SK-N-SH (cell line): ENCODE data around the gene MACROH2A2. TPM values are rescaled to one million over a fixed set of nuclear protein-coding genes. Genes with fewer than 3 reads are reported as not detected.

ENCODE experiments used
- CTCF ChIA-PET: fragments of 300-600, 350-600 bp; formaldehyde crosslinking; extraction: SDS; loops from one replicate; lab custom pipeline; 2021; lab: Yijun Ruan, JAX
- POLR2A ChIA-PET: fragments of 350-600 bp; sonication (Branson Sonifier 250); formaldehyde crosslinking; extraction: SDS; loops from one replicate; lab custom pipeline; 2020; ENCODE audit warnings: antibody characterized with exemption, inconsistent platforms; lab: Yijun Ruan, JAX
- DNase-seq: peaks from one replicate; pipeline ENCODE4 v3.0.0; 2012
- H2AFZ ChIP-seq: fragments of 200-600 bp; sonication (generic); 2 replicates; pipeline ENCODE4 v1.8.1; 2016; ENCODE audit warnings: antibody characterized with exemption, mild to moderate bottlenecking, low read depth
- H3F3A ChIP-seq: fragments of 200-600 bp; sonication (generic); replicated peaks from 2 replicates; pipeline ENCODE3; 2016; ENCODE audit warnings: antibody characterized with exemption, mild to moderate bottlenecking; ENCODE audit not compliant: insufficient read depth
- H3K27ac ChIP-seq, 2 experiments: fragments of 200-500 bp in 1 of 2; fragments of 200-600 bp in 1 of 2; sonication (Bioruptor generic) in 1 of 2; sonication (generic), shearing (Covaris generic) in 1 of 2; 2 replicates each; pipeline versions ENCODE4 v1.5.1 to v1.6.1; 2014 to 2016; ENCODE audit warnings: low read depth in 2 of 2, inconsistent platforms in 1 of 2, low read length in 1 of 2, mild to moderate bottlenecking in 1 of 2, mixed read lengths in 1 of 2
- H3K27me3 ChIP-seq: fragments of 200-600 bp; sonication (generic), shearing (Covaris generic); 2 replicates; pipeline ENCODE4 v1.6.1; 2016; ENCODE audit warnings: mixed run types; ENCODE audit not compliant: insufficient read depth
- H3K36me3 ChIP-seq, 2 experiments: fragments of 200-500 bp in 1 of 2; fragments of 200-600 bp in 1 of 2; sonication (Bioruptor generic) in 1 of 2; sonication (generic) in 1 of 2; replicated peaks in 1 of 2; 2 replicates each; pipeline versions ENCODE3 to v1.5.1; 2014 to 2016; ENCODE audit warnings: low read length in 1 of 2, mild to moderate bottlenecking in 1 of 2; ENCODE audit not compliant: insufficient read depth in 2 of 2, control insufficient read depth in 1 of 2
- H3K4me1 ChIP-seq, 2 experiments: fragments of 200-500 bp in 1 of 2; fragments of 200-600 bp in 1 of 2; sonication (Bioruptor generic) in 1 of 2; sonication (generic), shearing (Covaris generic) in 1 of 2; 2 replicates each; pipeline versions ENCODE4 v1.5.1 to v1.6.1; 2014 to 2016; ENCODE audit warnings: low read depth in 1 of 2, low read length in 1 of 2, mixed run types in 1 of 2; ENCODE audit not compliant: insufficient read depth in 2 of 2, control insufficient read depth in 1 of 2
- H3K4me2 ChIP-seq: fragments of 200-600 bp; sonication (generic), shearing (Covaris generic); 2 replicates; pipeline ENCODE4 v1.6.1; 2017; ENCODE audit warnings: mixed run types
- H3K4me3 ChIP-seq, 2 experiments: fragments of 200-500 bp in 1 of 2; fragments of 200-600 bp in 1 of 2; sonication (Bioruptor generic) in 1 of 2; sonication (generic), shearing (Covaris generic) in 1 of 2; 2 replicates each; pipeline versions ENCODE4 v1.5.1 to v1.8.1; 2014 to 2016; ENCODE audit warnings: low read depth in 2 of 2, inconsistent platforms in 1 of 2, low read length in 1 of 2, mild to moderate bottlenecking in 1 of 2, mixed read lengths in 1 of 2, moderate library complexity in 1 of 2
- H3K79me2 ChIP-seq: fragments of 200-600 bp; sonication (generic); 2 replicates; pipeline ENCODE4 v1.8.1; 2017; ENCODE audit warnings: mild to moderate bottlenecking; ENCODE audit not compliant: insufficient read depth
- H3K9ac ChIP-seq: fragments of 200-600 bp; sonication (generic); 2 replicates; pipeline ENCODE4 v1.6.1; 2017; ENCODE audit warnings: mixed run types
- H3K9me2 ChIP-seq: fragments of 200-600 bp; sonication (generic); 2 replicates; pipeline ENCODE4 v1.6.1; 2017; ENCODE audit warnings: mixed run types
- H3K9me3 ChIP-seq: fragments of 200-600 bp; sonication (generic); 2 replicates; pipeline ENCODE4 v1.6.1; 2017; ENCODE audit warnings: mixed run types, mild to moderate bottlenecking, moderate library complexity
- H4K20me1 ChIP-seq: fragments of 200-600 bp; sonication (generic); 2 replicates; pipeline ENCODE4 v1.6.1; 2017; ENCODE audit warnings: mild to moderate bottlenecking, mixed run types; ENCODE audit not compliant: insufficient read depth
- CHD2 ChIP-seq: fragments of 150-350 bp; IDR thresholded peaks from 2 replicates; pipeline ENCODE4 v1.6.1; 2018; ENCODE audit warnings: low read length; ENCODE audit not compliant: partially characterized antibody
- ELF1 ChIP-seq: IDR thresholded peaks from 2 replicates; pipeline ENCODE4 v1.4.0; 2012
- EZH2phosphoT487 ChIP-seq: fragments of 200-600 bp; sonication (generic); IDR thresholded peaks from 2 replicates; pipeline ENCODE4 v1.6.1; 2017; ENCODE audit warnings: low read depth, mixed run types, mild to moderate bottlenecking, antibody characterized with exemption, moderate library complexity, borderline replicate concordance
- FOSL2 ChIP-seq: IDR thresholded peaks from 2 replicates; pipeline ENCODE4 v1.4.0; 2012; ENCODE audit warnings: low read depth, mild to moderate bottlenecking, moderate library complexity, borderline replicate concordance
- FOXJ3 ChIP-seq: sonication (generic); formaldehyde crosslinking; IDR thresholded peaks from 2 replicates; pipeline ENCODE4 v1.5.1; 2020; ENCODE audit warnings: mild to moderate bottlenecking, missing genetic modification reagents
- FOXM1 ChIP-seq: IDR thresholded peaks from 2 replicates; pipeline ENCODE4 v1.4.0; 2012; ENCODE audit warnings: low read depth, mild to moderate bottlenecking
- GABPA ChIP-seq: IDR thresholded peaks from 2 replicates; pipeline ENCODE4 v1.4.0; 2012; ENCODE audit warnings: low read depth, mild to moderate bottlenecking
- GATA2 ChIP-seq: sonication (generic); formaldehyde crosslinking; IDR thresholded peaks from 2 replicates; pipeline ENCODE4 v1.5.0; 2020; ENCODE audit warnings: mild to moderate bottlenecking, missing genetic modification reagents
- MXI1 ChIP-seq: IDR thresholded peaks from 2 replicates; pipeline ENCODE4 v1.6.1; 2012; ENCODE audit warnings: mild to moderate bottlenecking, low read depth, low read length, improper control_type of control experiment
- NFIC ChIP-seq: IDR thresholded peaks from 2 replicates; pipeline ENCODE4 v1.4.0; 2012; ENCODE audit warnings: borderline replicate concordance
- RCOR1 ChIP-seq: fragments of 150-350 bp; IDR thresholded peaks from 2 replicates; pipeline ENCODE4 v1.6.1; 2017; ENCODE audit warnings: antibody characterized with exemption, low read length
- TEAD4 ChIP-seq: IDR thresholded peaks from 2 replicates; pipeline ENCODE4 v1.4.0; 2012; ENCODE audit warnings: mild to moderate bottlenecking, borderline replicate concordance; ENCODE audit not compliant: insufficient read depth
- WGBS: methylation state at CpG from one replicate; pipeline ENCODE4 v1.1.6; 2017; ENCODE audit warnings: low lambda C conversion rate; 5-methylcytosine and 5-hydroxymethylcytosine counted together
- polyA plus RNA-seq, 3 experiments: library from polyadenylated mRNA; depleted of rRNA; stranded (reverse); fragments of >200 nt; gene quantifications; 2 replicates each; pipeline ENCODE4 v1.2.3, GENCODE V29; 2012
- TF ChIP-seq, protein P1 (sequence below): IDR thresholded peaks from 2 replicates; pipeline ENCODE4 v1.4.0; 2012; ENCODE audit warnings: low read depth, borderline replicate concordance
- TF ChIP-seq, protein P2 (sequence below): IDR thresholded peaks from 2 replicates; pipeline ENCODE4 v1.4.0; 2012; ENCODE audit warnings: low read depth
- TF ChIP-seq, protein P3 (sequence below): IDR thresholded peaks from 2 replicates; pipeline ENCODE4; 2012
- TF ChIP-seq, protein P4 (sequence below): IDR thresholded peaks from 2 replicates; pipeline ENCODE4 v1.6.1; 2012; ENCODE audit warnings: mild to moderate bottlenecking, low read depth, low read length, moderate library complexity
- TF ChIP-seq, protein P5 (sequence below): fragments of 200-600 bp; sonication (generic); IDR thresholded peaks from 2 replicates; pipeline ENCODE4 v1.6.1; 2017; ENCODE audit warnings: antibody characterized with exemption, mild to moderate bottlenecking, moderate library complexity

Gene MACROH2A2
- polyA plus RNA-seq, 1 of the 3 experiments (the other 2 are of a cell fraction), result 28.9 TPM

DNA sequence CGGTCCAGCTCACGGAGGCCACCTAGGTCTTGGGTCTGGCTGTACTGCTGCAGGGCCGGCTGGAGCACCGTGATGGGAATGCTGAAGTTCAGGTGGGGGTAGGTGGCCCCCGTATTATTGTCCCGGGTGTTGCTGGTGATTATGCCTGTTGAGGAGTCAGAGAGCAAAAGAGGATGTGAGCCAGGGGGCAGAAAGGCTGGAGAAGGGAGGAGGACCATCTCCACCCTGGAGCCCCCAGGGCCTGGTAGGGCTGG is 87.3 kb downstream of the MACROH2A2 start:
- Histone ChIP-seq H3K79me2 (peaks cover 18% of the 10 kb centered on the region; the same call in 1 of the 2 replicates), H2AFZ (no peak overlapping the region), H3K9ac (no peak overlapping the region), H4K20me1 (no peaks in the 10 kb centered on the region), H3K9me3 (no peaks in the 10 kb centered on the region), H3K4me1 (peaks cover 0 to 15% of the 10 kb centered on the region in 2 experiments; a peak in 1 of 4 replicates), H3F3A (peaks cover 4% of the 10 kb centered on the region), H3K9me2 (no peaks in the 10 kb centered on the region), H3K27me3 (no peaks in the 10 kb centered on the region), H3K36me3 (peaks cover 3 to 6% of the 10 kb centered on the region in 2 experiments), H3K4me2 (no peak overlapping the region), H3K4me3 (no peak overlapping the region), H3K27ac (no peak overlapping the region)
- TF ChIP-seq NFIC (no peak), RCOR1 (no peak), ELF1 (no peak), TEAD4 (no peak), GABPA (no peak), CHD2 (no peak), FOXM1 (no peak), FOSL2 (no peak), EZH2phosphoT487 (no peak), GATA2 (CRISPR knock-in tag) (no peak), FOXJ3 (CRISPR knock-in tag) (no peak), MXI1 (no peak)
- TF ChIP-seq, protein P1, sequence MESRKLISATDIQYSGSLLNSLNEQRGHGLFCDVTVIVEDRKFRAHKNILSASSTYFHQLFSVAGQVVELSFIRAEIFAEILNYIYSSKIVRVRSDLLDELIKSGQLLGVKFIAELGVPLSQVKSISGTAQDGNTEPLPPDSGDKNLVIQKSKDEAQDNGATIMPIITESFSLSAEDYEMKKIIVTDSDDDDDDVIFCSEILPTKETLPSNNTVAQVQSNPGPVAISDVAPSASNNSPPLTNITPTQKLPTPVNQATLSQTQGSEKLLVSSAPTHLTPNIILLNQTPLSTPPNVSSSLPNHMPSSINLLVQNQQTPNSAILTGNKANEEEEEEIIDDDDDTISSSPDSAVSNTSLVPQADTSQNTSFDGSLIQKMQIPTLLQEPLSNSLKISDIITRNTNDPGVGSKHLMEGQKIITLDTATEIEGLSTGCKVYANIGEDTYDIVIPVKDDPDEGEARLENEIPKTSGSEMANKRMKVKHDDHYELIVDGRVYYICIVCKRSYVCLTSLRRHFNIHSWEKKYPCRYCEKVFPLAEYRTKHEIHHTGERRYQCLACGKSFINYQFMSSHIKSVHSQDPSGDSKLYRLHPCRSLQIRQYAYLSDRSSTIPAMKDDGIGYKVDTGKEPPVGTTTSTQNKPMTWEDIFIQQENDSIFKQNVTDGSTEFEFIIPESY, result no peak
- TF ChIP-seq, protein P2, sequence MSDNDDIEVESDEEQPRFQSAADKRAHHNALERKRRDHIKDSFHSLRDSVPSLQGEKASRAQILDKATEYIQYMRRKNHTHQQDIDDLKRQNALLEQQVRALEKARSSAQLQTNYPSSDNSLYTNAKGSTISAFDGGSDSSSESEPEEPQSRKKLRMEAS, result no peak
- TF ChIP-seq, protein P3, sequence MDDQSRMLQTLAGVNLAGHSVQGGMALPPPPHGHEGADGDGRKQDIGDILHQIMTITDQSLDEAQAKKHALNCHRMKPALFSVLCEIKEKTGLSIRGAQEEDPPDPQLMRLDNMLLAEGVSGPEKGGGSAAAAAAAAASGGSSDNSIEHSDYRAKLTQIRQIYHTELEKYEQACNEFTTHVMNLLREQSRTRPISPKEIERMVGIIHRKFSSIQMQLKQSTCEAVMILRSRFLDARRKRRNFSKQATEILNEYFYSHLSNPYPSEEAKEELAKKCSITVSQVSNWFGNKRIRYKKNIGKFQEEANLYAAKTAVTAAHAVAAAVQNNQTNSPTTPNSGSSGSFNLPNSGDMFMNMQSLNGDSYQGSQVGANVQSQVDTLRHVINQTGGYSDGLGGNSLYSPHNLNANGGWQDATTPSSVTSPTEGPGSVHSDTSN, result no peak
- TF ChIP-seq, protein P4, sequence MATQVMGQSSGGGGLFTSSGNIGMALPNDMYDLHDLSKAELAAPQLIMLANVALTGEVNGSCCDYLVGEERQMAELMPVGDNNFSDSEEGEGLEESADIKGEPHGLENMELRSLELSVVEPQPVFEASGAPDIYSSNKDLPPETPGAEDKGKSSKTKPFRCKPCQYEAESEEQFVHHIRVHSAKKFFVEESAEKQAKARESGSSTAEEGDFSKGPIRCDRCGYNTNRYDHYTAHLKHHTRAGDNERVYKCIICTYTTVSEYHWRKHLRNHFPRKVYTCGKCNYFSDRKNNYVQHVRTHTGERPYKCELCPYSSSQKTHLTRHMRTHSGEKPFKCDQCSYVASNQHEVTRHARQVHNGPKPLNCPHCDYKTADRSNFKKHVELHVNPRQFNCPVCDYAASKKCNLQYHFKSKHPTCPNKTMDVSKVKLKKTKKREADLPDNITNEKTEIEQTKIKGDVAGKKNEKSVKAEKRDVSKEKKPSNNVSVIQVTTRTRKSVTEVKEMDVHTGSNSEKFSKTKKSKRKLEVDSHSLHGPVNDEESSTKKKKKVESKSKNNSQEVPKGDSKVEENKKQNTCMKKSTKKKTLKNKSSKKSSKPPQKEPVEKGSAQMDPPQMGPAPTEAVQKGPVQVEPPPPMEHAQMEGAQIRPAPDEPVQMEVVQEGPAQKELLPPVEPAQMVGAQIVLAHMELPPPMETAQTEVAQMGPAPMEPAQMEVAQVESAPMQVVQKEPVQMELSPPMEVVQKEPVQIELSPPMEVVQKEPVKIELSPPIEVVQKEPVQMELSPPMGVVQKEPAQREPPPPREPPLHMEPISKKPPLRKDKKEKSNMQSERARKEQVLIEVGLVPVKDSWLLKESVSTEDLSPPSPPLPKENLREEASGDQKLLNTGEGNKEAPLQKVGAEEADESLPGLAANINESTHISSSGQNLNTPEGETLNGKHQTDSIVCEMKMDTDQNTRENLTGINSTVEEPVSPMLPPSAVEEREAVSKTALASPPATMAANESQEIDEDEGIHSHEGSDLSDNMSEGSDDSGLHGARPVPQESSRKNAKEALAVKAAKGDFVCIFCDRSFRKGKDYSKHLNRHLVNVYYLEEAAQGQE, result no peak
- TF ChIP-seq, protein P5, sequence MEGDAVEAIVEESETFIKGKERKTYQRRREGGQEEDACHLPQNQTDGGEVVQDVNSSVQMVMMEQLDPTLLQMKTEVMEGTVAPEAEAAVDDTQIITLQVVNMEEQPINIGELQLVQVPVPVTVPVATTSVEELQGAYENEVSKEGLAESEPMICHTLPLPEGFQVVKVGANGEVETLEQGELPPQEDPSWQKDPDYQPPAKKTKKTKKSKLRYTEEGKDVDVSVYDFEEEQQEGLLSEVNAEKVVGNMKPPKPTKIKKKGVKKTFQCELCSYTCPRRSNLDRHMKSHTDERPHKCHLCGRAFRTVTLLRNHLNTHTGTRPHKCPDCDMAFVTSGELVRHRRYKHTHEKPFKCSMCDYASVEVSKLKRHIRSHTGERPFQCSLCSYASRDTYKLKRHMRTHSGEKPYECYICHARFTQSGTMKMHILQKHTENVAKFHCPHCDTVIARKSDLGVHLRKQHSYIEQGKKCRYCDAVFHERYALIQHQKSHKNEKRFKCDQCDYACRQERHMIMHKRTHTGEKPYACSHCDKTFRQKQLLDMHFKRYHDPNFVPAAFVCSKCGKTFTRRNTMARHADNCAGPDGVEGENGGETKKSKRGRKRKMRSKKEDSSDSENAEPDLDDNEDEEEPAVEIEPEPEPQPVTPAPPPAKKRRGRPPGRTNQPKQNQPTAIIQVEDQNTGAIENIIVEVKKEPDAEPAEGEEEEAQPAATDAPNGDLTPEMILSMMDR, result no peak
- WGBS, result 98% methylated on average over 5 of the region's 6 CpGs
- DNase-seq, result no peak
- CTCF ChIA-PET, result interaction anchor here (0.6 to 10.8 kb wide), 2 partner anchors 23 to 679 kb away, joined by 3 to 157 read pairs; no protein-coding TSS in a partner anchor
- POLR2A ChIA-PET, result no interaction called here
